ENCODE measurements around the gene MACROD2.

- TF ChIP-seq CTCF (IDR thresholded peaks at IDR 0.05) (no peak), RCOR1 (IDR thresholded peaks at IDR 0.05; ENCODE audit: low read depth, low read length) (no peak), USF2 (IDR thresholded peaks at IDR 0.05) (no peak), PBX3 (IDR thresholded peaks at IDR 0.05) (no peak), REST (IDR thresholded peaks at IDR 0.05) (no peak), MYC (IDR thresholded peaks at IDR 0.05; ENCODE audit: borderline replicate concordance, low read length) (no peak), POLR2A (IDR thresholded peaks at IDR 0.05; ENCODE audit: low read length) (no peak)
Observed at GRCh38 chr20:15561707-15562404, 1566.5 kb downstream of the MACROD2 start.

All from A549 (cell line).